NCI-H2227 treated with DMSO at 0.1 percent for 48 hours (cell line): ENCODE measurements around the gene ACBD4.

Experiments
- DNase-seq: peaks from one replicate; lab custom pipeline; 2025; lab: John Stamatoyannopoulos, UW

Gene ACBD4

GRCh38 chr17:45136846-45137560, 1.5 kb downstream of the ACBD4 start:
- DNase-seq, result no peak

DNA sequence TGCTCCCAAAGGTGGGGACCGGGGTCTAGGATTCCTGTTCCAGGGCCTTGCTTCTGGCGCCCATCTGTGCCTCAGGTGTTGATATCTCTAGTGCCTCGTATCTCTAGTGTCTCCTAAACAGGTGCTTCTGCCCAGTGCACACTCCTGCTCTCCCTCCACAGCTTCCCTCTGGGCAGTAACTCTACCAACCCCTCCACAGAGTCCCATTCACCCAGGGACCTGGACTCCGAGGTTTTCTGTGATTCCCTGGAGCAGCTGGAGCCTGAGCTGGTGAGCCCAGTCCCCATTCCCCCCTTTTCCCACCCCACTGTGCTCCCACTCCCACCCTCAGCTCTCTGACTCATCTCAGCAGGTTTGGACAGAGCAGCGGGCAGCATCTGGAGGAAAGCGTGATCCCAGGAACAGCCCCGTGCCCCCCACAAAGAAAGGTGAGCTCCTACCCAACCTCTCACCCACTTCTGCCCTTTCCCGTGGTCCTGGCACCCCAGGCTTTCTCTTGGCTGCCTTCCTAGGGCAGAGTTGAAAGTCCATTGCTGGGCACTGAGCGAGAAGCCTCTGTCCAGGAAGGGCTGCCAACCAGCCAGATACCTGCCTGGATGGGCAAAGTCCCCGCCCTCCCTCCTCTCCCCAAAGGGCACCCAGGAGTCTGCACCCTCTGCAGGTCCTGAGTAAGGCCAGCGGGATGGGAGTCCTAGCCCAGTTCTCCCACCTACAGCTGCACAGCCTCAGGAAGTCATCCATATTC, 2.2 kb downstream of the ACBD4 start:
- DNase-seq, result no peak

- no peak for DNase-seq
Observed at GRCh38 chr17:45138911-45139532, 3.5 kb downstream of the ACBD4 start.

DNA sequence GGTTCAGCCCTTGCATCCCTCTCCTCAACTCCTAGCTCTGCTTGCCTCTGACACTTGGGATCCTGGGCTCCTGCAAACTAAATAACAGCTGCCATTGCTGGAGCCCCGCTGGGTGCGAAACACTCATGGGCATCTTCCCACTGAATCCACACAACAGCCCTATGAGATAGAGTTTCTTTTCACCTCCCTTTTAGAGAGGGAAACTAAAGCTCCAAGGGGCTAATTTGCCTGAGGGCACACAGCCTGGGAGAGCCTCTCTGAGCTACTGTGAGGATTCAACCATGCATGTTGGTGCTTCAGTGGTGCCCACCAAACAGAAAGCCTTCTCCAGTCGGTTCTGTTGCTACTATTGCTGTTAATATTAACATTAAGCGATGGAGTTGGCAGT, 4.0 kb downstream of the ACBD4 start:
- DNase-seq, result no peak

- no peak for DNase-seq
Observed at GRCh38 chr17:45143094-45143670, 7.7 kb downstream of the ACBD4 start.

DNA sequence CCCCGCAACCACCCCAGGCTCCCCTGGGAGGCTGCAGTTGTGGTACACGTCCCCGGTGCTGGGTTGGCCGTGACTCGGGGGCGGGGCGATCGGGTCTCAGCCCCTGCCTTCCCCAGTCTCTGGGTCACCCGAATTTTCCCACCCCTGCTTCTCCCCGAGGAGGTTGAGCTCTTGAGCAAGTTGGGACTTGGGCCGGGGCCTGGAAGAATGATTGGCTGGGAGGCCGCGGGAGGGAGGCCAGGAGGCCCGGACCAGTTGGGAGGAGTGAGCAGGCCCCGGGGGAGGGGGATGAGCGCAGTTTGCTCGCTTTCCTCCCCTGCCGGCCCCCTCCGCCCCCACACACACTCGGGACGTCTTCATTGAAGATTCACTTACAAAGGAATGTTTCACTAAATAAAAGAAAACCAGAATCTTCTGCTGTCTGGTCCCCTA, 8.3 kb downstream of the ACBD4 start:
- DNase-seq, result no peak

DNA sequence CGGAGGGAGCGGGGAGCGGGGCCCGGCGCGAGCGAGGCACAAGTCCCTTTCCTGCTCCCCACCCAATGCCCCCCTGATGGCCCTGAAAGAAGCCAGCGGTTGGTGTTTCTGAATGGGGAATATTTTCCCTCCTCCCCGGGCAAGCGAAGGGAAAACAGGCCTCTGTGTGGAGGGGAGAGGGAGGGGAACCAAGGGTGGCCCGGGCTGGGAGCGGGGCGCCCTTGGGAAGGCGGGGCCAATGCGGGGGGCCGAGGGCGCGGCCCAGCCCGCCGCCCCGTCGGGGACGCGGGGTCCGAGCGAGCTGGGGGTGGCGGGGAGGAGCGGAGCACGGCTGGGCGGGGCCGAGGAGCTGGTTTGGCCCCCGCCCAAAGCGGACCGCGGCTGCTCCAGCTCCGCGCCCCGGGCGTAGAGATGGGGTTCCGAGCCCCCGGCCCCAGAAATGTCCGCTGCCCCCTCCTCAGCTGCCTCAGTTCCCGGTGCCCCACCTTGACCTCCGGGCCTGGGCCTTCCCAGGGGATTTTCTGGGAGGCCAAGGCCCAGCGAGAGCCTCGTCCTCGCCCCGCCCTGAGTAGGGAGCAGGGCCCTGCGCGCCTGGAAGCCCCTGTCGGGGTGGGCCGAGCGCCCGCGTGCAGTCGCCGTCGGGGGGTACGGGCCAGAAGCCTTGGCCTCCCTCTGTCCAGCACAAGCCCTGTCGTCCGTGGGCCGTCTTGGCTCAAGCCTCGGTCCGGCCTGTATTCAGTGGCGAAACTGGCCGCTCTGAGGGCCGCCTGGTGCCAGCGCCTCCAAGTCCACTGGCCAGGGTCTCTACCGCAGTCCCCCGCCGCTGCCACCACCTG, 8.9 kb downstream of the ACBD4 start:
- no peak for DNase-seq

- DNase-seq, result no peak
Observed at GRCh38 chr17:45145035-45145389, 9.5 kb downstream of the ACBD4 start.

DNA sequence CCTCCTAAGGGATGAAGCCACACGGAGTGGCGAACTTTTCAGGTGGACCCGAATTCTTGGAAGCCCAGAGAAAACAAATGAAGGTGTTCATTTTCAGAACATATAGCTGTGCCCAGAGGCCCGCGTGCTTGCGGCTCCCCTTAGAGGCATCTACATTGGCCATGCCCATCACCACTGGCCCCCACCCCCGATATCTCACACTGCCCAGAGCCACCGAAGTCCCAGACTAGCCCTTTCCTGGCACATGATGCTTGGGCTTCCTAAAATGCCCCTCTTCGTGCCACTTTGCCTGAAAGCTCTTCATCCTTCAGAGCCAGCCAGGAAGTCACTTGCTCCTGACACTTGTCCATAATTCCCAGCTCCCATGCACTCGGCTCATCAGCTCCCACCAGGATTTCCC, 10.7 kb downstream of the ACBD4 start:
- DNase-seq, result no peak

DNA sequence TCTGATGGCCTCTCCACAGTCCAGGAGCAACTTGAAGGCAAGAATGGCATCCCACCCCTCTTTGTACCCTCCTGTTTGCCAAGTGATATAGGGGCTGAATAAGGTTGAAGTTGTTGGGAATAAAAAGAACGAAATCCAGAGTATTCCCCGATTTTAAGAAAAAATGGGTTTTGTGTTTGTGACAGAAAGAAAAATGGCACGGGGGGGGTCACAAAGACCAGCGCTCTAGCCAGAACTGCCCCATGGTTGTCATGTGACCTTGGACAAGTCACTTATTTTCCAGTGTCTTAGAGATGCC, 11.1 kb downstream of the ACBD4 start:
- DNase-seq, result no peak

GRCh38 chr17:45146890-45147580, 11.5 kb downstream of the ACBD4 start:
- peak; percentile 93 for DNase-seq

DNA sequence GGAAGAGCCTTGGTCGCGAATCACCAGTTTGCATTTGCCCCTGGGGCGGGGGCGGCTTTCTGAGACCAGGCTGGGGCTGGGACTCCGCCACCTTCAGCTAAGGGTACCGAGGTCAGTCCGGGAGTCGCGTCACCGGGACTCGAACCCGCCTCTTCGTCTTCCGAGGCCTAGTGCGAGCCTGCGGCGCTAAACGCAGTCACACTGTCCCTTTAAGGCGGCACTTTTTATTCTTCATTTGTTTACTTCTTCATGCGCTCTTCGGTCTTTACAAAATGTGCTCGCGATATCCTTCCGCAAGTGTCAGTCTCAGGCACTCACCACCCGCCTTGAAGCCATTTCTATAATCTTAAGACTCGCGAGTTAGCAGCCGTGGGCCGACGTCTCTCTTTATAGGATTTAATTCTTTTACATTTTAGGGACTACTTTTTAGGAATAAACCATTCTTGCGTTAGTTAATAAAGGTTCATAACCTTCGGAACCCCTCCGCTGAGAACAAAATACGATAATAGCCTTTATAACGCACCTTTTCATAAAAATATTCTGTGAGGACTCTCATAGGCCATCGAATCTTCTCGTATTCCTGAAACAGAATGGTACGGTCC, 12.2 kb downstream of the ACBD4 start:
- DNase-seq, result peak; percentile 97

DNA sequence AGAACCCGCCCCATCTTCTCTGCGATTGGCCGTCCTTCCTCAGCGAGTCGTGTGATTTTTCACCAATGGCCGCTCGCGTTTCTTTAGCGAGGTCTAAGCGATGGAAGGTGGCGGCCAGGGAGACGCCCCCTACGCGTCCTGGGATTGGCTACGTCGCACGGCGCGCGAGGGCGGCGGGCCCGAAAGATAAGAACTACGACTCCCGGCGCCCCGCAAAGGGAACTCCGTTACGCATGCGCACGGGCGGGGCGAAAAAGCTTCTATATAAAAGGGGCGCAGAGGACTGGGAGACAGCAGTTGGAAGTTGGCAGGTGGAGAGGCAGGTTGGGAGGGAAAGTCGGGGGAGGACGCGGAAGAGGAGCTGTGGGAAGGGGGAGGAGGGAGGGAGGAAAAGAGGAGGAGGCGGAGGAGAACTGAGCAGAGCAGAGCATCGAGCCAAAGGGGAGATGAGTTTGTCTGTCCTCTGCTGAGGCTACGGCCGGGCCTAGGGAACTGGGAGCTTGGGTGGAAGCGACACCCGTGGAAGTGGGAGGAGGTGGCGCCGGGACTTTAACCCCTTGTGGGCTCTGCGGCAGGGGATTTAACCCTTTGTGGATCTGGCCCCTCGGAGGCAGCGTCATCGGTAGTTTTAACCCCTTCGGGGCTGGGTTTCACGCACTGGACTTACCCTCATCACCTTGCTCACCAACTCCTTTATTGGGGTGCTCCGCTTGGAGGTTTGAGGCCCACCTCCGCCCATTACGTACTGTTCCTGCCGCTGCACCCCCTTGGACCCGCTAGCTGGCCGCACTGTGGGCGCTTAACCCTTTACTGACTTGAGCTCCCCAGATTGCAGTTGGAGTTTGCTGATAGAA, 12.9 kb downstream of the ACBD4 start, which contains the start of gene HEXIM1:
Gene HEXIM1 (plus strand): TSS at position 293 of the 854 bp plus-strand sequence. CDS start 716 bp downstream, outside the sequence.
- DNase-seq, result peak; percentile 99

- DNase-seq, result peak; percentile 77
Observed at GRCh38 chr17:45149037-45149668, 13.7 kb downstream of the ACBD4 start.

- peak; percentile 34 for DNase-seq
Observed at GRCh38 chr17:45149669-45150664, 14.5 kb downstream of the ACBD4 start.

GRCh38 chr17:45150911-45151809, 15.7 kb downstream of the ACBD4 start:
- DNase-seq, result no peak

DNA sequence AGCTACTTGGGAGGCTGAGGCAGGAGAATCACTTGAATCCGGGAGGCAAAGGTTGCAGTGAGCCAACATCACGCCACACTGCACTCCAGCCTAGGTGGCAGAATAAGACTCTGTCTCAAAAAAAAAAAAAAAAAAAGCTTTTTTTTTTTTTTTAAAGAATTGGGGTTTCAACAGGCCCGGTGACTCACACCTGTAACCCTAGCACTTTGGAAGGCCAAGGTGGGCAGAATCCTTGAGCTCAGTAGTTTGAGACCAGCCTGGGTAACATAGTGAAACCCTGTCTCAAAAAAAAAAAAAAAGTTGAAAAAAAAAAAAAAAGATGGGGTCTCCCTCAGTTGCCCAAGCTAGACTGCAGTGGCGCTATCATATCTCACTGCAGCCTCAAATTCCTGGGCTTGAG, 19.5 kb downstream of the ACBD4 start:
- no peak for DNase-seq
